Fibroblast of the aortic adventitia (primary cell): ENCODE data around the gene CDH23. TPM values are rescaled to one million over a fixed set of nuclear protein-coding genes. Genes with fewer than 3 reads are reported as not detected.

Experiments
- DNase-seq: peaks from one replicate; pipeline ENCODE4 v3.0.0-alpha.2; 2010; ENCODE audit warnings: low read depth
- H3K4me3 ChIP-seq: 2 replicates; pipeline ENCODE4 v1.5.1; 2011; ENCODE audit warnings: low read depth, mild to moderate bottlenecking, control low read depth, low read length, moderate library complexity
- total RNA-seq: library from RNA; depleted of rRNA; stranded (reverse); fragments of >200 nt; gene quantifications from 2 replicates; pipeline ENCODE4 v1.2.3, GENCODE V29; 2012; ENCODE audit warnings: low replicate concordance
- TF ChIP-seq, protein P1 (sequence below): IDR thresholded peaks from 2 replicates; pipeline ENCODE4 v1.5.1; 2011; ENCODE audit warnings: mild to moderate bottlenecking, low read length, control low read depth, inconsistent platforms; ENCODE audit not compliant: insufficient read depth

The CDH23 gene
- total RNA-seq, 1 donor, result 0.27 TPM

DNA sequence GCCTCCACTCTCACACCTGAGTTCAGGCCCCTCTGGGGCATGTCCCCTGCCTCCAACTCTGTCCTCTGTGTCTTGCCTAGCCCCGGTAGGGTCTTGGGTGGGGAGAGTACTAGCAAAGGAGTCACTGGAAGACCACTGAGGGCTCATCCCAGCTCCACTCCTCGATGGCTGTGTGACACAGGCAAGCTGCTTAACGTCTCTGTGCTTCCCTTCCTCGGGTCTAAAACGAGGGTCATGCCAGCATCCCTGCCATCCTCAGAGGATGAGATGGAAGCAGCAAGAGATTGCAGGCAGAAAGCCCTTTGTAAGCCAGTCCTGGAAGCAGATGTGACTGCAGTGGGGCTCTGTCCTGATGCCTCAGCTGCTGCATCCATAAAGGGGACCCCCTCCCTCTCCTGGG is 338.1 kb downstream of the CDH23 start:
- TF ChIP-seq, protein P1, sequence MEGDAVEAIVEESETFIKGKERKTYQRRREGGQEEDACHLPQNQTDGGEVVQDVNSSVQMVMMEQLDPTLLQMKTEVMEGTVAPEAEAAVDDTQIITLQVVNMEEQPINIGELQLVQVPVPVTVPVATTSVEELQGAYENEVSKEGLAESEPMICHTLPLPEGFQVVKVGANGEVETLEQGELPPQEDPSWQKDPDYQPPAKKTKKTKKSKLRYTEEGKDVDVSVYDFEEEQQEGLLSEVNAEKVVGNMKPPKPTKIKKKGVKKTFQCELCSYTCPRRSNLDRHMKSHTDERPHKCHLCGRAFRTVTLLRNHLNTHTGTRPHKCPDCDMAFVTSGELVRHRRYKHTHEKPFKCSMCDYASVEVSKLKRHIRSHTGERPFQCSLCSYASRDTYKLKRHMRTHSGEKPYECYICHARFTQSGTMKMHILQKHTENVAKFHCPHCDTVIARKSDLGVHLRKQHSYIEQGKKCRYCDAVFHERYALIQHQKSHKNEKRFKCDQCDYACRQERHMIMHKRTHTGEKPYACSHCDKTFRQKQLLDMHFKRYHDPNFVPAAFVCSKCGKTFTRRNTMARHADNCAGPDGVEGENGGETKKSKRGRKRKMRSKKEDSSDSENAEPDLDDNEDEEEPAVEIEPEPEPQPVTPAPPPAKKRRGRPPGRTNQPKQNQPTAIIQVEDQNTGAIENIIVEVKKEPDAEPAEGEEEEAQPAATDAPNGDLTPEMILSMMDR, result no peak
- H3K4me3 ChIP-seq, result no peak overlapping the region
- DNase-seq, result no peak

DNA sequence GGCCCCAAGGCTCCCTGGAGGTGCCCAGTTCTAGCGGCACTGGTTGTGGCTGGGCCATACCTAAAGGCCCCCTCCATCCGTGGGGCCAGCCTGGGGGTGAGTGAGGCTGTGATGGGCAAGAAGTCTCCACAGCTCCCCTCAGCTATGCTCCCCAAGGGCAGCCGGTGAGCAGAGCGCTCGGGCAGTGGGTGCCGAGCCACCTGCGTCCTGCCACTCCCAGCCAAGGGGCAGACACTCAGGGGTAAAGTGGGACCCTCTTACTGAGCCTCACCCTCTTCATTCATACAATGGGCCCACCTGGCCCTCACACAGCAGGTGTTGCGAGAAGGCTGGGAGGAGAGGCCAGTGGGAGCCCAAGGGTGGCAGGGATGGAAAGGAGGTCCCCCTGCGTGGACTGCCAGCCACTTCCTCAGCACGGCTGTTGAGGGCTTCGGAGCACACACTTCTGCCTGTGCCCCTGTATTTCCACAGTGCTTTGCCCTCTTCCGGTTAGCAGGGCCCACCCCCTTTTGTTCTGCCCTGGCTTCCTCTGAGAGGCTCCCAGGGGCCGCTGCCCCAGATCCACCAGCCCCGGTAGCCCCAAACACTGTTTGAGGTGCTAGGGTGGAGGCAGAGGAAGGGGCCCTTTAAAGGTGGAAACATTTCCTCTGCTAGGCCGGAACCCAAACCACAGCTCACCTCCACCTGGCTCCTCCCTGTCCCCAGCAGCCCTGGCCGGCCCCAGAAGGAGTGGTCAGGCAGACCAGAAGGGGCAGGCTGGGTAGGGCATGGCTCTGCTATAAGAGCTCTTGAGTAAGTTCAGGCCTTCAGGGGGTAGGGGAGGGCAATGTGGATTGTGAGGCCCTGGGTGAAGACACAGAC is 339.2 kb downstream of the CDH23 start:
- no peak for DNase-seq
- TF ChIP-seq, protein P1, result no peak
- no peak overlapping the region for H3K4me3 ChIP-seq

DNA sequence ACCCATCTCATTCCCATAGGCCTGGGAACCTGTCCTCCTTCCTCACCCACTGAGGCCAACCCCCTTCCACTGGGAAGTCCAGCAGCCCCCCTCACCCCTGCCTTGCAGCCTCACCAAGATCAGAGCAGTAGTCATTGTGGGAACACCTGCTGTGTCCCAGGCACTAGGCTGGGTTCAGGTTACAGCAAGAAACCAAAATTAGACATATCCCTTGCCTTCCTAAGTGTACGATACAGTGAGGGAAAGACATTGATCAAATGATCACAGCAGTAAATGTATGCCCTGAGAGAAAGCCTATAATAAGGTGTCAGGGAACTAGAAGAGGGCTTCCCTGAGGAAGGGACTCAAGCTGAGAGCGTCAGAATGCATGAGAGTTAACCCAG is 339.8 kb downstream of the CDH23 start:
- DNase-seq, result no peak
- no peak overlapping the region for H3K4me3 ChIP-seq
- TF ChIP-seq, protein P1, result no peak

DNA sequence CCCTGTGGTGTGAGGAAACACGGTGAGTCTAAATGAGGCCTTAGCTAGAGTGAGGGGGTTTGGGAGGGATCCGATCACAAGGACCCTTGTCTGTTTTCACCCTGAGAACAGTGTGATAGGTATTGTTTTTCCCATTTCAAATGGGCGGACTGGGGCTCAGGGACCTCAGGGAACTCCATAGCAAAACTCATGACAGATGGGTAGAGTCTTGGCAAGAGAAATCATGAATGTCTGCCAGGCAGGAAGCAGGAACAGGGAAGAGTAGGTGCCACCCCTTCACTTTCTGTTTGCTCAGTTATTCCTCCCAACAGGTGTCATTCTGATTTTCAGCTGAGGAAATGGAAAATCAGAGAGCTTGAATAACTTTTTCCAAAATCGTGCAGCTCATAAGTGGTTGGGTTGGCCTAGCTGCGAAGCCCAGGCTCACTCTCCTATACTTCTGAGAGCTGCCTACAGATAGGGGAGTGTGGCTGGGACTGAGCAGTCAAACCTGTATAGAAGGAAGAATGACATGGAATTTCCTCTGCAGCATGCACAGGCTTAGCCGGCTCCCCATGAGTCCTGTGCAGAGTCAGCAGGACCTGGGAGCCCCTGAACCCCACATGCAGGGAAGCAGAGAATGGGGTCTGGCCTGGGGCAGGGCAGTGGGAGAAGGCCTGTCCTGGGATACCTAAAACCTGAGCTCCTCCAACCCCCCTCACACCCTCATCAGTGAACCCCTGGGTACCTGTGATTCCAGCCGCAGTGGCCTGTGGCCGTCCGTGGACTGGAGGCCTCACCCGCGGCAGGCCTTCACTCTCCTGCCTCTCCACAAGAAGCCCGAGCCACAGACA is 340.5 kb downstream of the CDH23 start:
- TF ChIP-seq, protein P1, result no peak
- DNase-seq, result no peak
- no peak overlapping the region for H3K4me3 ChIP-seq

DNA sequence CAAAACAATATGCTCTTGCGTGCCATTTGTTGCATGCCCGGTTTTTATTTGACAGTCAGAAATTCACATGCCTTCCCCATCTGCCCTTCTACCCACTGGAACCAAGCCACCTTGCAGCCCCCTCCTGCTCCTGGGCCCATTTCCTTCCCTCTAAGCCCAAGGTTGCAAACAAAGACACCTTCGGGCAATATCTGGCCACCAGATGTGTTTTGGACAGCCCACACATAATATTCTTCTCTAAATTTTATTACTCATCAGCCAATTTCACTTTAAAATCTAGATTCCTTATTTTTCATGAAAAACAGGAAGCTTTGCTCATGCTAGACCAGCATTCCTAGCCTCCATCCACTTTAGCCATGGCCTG is 341.1 kb downstream of the CDH23 start:
- no peak overlapping the region for H3K4me3 ChIP-seq
- TF ChIP-seq, protein P1, result no peak
- DNase-seq, result no peak

DNA sequence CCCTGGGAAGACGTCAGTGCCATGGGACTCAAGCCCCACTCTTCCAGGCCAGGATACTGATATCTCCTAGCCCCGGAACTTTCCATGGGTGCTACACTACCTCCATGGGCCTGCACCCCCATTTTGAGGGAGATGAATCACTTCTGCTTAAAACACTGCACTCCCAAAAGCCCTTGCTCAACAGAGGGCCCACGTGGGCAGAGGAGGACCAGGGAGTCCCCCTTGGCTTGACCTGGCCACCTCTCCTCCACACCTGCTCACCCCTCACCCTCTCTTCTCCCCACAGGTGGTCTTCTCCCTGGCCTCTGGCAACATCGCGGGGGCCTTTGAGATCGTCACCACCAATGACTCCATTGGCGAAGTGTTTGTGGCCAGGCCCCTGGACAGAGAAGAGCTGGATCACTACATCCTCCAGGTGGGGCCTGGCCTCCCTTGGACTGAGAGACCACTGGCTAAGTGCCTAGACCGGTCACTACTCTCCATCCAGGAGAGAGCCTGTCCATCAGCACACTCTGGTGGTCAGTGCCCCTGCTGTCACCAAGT is 342.7 kb downstream of the CDH23 start:
- TF ChIP-seq, protein P1, result no peak
- no peak for DNase-seq

More for the DNA sequence above, 342.7 kb downstream of the CDH23 start:
- H3K4me3 ChIP-seq, result no peak overlapping the region
